Gastrocnemius medialis (tissue), 4 donors: ENCODE data around the gene NOS2.

Experiments
- CTCF ChIP-seq, 5 experiments: fragments of 450-650 bp in 3 of 5; fragments of 200-600 bp in 2 of 5; sonication (generic) in 2 of 5; IDR thresholded peaks in 4 of 5; conservative IDR thresholded peaks in 1 of 5; 1 replicate in 4 of 5; 2 replicates in 1 of 5; pipeline ENCODE4 v1.5.1; 2016 to 2019; ENCODE audit warnings: antibody characterized with exemption in 5 of 5, mild to moderate bottlenecking in 3 of 5, moderate library complexity in 3 of 5
- POLR2A ChIP-seq, 2 donors: fragments of 450-650 bp; IDR thresholded peaks; one replicate each; pipeline ENCODE4 v1.6.1; 2017; ENCODE audit warnings: antibody characterized with exemption in 2 of 2, mild to moderate bottlenecking in 2 of 2, moderate library complexity in 2 of 2

GRCh38 chr17:27783440-27784350, 16.6 kb downstream of the NOS2 start:
- no peak for TF ChIP-seq POLR2A (IDR thresholded peaks at IDR 0.05)
- TF ChIP-seq CTCF (IDR thresholded peaks at IDR 0.05 in 4 of 5, conservative IDR thresholded peaks at IDR 0.05 in 1 of 5): no peak
